ENCODE data around the gene INVS.

GRCh38 chr9:100213730-100214477 lies 114.9 kb downstream of the INVS start:
- TF ChIP-seq CTCF (IDR thresholded peaks at IDR 0.05; ENCODE audit: low read length) (no peak), EZH2 (IDR thresholded peaks at IDR 0.05; ENCODE audit: borderline replicate concordance, low read length) (no peak)

Measured in OCI-LY1 (cell line).